Psoas muscle (tissue), 8 donors: Measurements from ENCODE around the gene ARHGEF12. TPM values are rescaled to one million over a fixed set of nuclear protein-coding genes. Genes with fewer than 3 reads are reported as not detected.
"Not testable (repeated sequence)": the region's sequence is repeated elsewhere in the genome, so short reads cannot be mapped to it uniquely, and the experiment has no call there.

Experiments
- ATAC-seq, 4 donors: fragments of 200-7000 bp; cut with Tn5 transposase; one replicate each; pipeline ENCODE4 v1.9.1; 2020; ENCODE audit warnings: moderate library complexity in 3 of 4, mild to moderate bottlenecking in 2 of 4
- DNase-seq, 2 donors: peaks; one replicate each; pipeline ENCODE4 v3.0.0-alpha.2; 2020
- H3K27ac ChIP-seq: fragments of 200-600 bp; one replicate; pipeline ENCODE4 v1.8.0; 2022
- H3K27me3 ChIP-seq, 3 donors: fragments of 200-600 bp in 1 of 3; one replicate each; pipeline versions ENCODE4 v1.6.1 to v1.8.0; 2013 to 2022; ENCODE audit warnings: low read length in 2 of 3, mild to moderate bottlenecking in 2 of 3, moderate library complexity in 1 of 3; ENCODE audit not compliant: insufficient read depth in 3 of 3
- H3K36me3 ChIP-seq, 2 donors: fragments of 200-600 bp in 1 of 2; one replicate each; pipeline versions ENCODE4 v1.6.1 to v1.8.0; 2013 to 2022; ENCODE audit warnings: low read depth in 1 of 2, mild to moderate bottlenecking in 1 of 2, moderate library complexity in 1 of 2; ENCODE audit not compliant: insufficient read depth in 1 of 2
- H3K4me1 ChIP-seq: fragments of 200-600 bp; one replicate; pipeline ENCODE4 v1.8.0; 2022
- H3K4me3 ChIP-seq: fragments of 200-600 bp; one replicate; pipeline ENCODE4 v1.8.0; 2022; ENCODE audit warnings: mild to moderate bottlenecking
- H3K9me3 ChIP-seq: fragments of 200-600 bp; one replicate; pipeline ENCODE4 v1.8.0; 2022
- CTCF ChIP-seq: fragments of 200-600 bp; IDR thresholded peaks from one replicate; pipeline ENCODE4 v1.8.0; 2022; ENCODE audit warnings: antibody characterized with exemption
- WGBS, 3 donors: extraction: QIAGEN DNeasy Blood & Tissue Kit; methylation state at CpG; one replicate each; pipeline versions ENCODE4 v1.1.6 to v1.1.7; 2013; 5-methylcytosine and 5-hydroxymethylcytosine counted together
- intact Hi-C, 2 donors: fragments of 100-400 bp; cut with DNase I; formaldehyde crosslinking; loops; one replicate each; pipeline versions ENCODE4 v1.11.0 to v1.14.2; 2022
- polyA plus RNA-seq, 3 donors: library from polyadenylated mRNA; stranded (reverse); fragments of 200-250 nt; gene quantifications; one replicate each; pipeline ENCODE4 v1.2.3, GENCODE V29; 2013
- total RNA-seq, 4 donors: library from RNA; stranded (reverse); fragmentation: NEBNext Ultra II Directional in 2 of 4; extraction: Animal tissue kit (Norgen Biotek cat#: 25700) in 2 of 4; gene quantifications; one replicate each; pipeline versions ENCODE4 v1.2.1 to v1.2.4, GENCODE V29; 2021 to 2023
- donor health status: healthy with polysubstance abuse.
- donor health status: DM: no; HTN: no; CAD: no; lungs with moderate emphysema.
- donor health status: Bipolar disorder and iron deficiency.
- donor health status: healthy.
- donor health status: DM: yes; HTN: yes; CAD: no.
- donor health status: DM: no; HTN: no; CAD: no.
- donor health status: DM: no; HTN: no; CAD: no.
- donor health status: DM: yes; HTN: yes; CAD: no.

ARHGEF12 gene
- total and polyA plus RNA-seq, 7 donors = 14.8 to 102 (median 45.6) TPM

GRCh38 chr11:120501976-120502755 lies 166.0 kb downstream of the ARHGEF12 start:
- Histone ChIP-seq H3K9me3 (no peaks in the 10 kb centered on the region), H3K27me3 (peaks cover 0 to 62% (median 0%) of the 10 kb centered on the region in 3 donors), H3K4me3 (no peak overlapping the region), H3K4me1 (no peaks in the 10 kb centered on the region), H3K27ac (no peak overlapping the region), H3K36me3 (no peaks in the 10 kb centered on the region)
- intact Hi-C loops = loop anchor here in 1 of 2 donors (10.0 kb wide), 1 partner anchor 693 kb away; no protein-coding TSS in a partner anchor
- ATAC-seq = no peak
- WGBS, 3 donors = 58 to 69% (median 63%) methylated on average over 5 of the region's 5 CpGs
- no peak for DNase-seq
- no peak for TF ChIP-seq CTCF

- H3K36me3 ChIP-seq, H3K4me3 ChIP-seq, H3K27ac ChIP-seq, H3K9me3 ChIP-seq, DNase-seq, H3K4me1 ChIP-seq, ATAC-seq: not testable (repeated sequence)
- 70 to 75% (median 74%) methylated on average over 3 of the region's 3 CpGs for WGBS, 3 donors
- intact Hi-C loops = loop anchor here in 1 of 2 donors (10.0 kb wide), 1 partner anchor 691 kb away; no protein-coding TSS in a partner anchor
- peaks cover 0 to 68% (median 0%) of the 10 kb centered on the region in 3 donors for H3K27me3 ChIP-seq
Observed at GRCh38 chr11:120503529-120503928, 167.3 kb downstream of the ARHGEF12 start.

GRCh38 chr11:120505801-120506425 lies 169.7 kb downstream of the ARHGEF12 start:
- ATAC-seq = no peak
- Histone ChIP-seq H3K27me3 (peaks cover 0 to 73% (median 0%) of the 10 kb centered on the region in 3 donors), H3K36me3 (no peaks in the 10 kb centered on the region), H3K4me3 (no peak overlapping the region), H3K27ac (no peak overlapping the region), H3K9me3 (no peaks in the 10 kb centered on the region), H3K4me1 (no peaks in the 10 kb centered on the region)
- no peak for TF ChIP-seq CTCF
- intact Hi-C loops = loop anchor here in 1 of 2 donors (10.0 kb wide), 1 partner anchor 689 kb away; no protein-coding TSS in a partner anchor
- no peak for DNase-seq
- WGBS, 3 donors = 88 to 94% (median 92%) methylated on average over 7 of the region's 7 CpGs

GRCh38 chr11:120509346-120510053 lies 173.3 kb downstream of the ARHGEF12 start:
- H3K36me3 ChIP-seq = no peaks in the 10 kb centered on the region
- DNase-seq (peak in 1 of 2 donors; percentile 23), ATAC-seq (no peak)
- H3K27me3 ChIP-seq = peaks cover 0 to 60% (median 4%) of the 10 kb centered on the region in 3 donors
- intact Hi-C loops = loop anchor here (2.0 to 10.0 kb wide), 8 partner anchors 293 to 1085 kb away; no protein-coding TSS in a partner anchor
- H3K4me1 ChIP-seq = no peaks in the 10 kb centered on the region
- TF ChIP-seq CTCF = no peak
- no peak overlapping the region for H3K4me3 ChIP-seq
- no peak overlapping the region for H3K27ac ChIP-seq
- WGBS, 3 donors = 79 to 81% (median 79%) methylated on average over 7 of the region's 7 CpGs
- H3K9me3 ChIP-seq = no peaks in the 10 kb centered on the region
